ENCODE data around the gene ATL2.

DNA sequence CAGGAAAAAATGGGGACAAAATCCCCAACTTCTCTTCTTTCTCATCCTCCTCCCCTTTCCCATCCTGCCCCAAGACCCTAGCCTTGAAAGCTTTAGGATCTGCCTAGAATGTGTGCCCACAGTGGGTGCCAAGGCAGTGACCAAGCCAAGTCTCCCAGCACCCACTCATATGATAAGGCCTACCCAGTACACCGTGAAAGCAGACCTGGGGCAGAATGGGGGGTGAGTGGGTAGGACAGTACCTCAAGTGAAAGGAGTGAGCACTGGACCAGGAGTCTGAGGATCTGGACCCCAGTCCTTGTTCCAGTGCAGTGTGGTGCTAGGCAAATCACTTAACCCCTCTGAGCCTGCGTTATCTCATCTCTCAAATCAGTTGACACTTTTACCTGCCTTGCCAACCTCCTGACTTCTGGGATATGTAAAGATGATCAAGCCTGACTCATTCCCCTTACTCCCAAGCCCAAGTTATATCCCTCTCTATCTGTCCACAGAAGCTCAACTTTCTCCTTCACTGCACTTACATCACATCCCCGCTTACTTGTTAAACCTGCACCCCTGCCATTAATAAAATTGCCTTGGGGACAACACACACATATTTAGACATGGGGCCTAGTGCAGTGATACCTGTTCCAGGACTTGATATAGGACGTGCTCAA, 109.7 kb downstream of the ATL2 start:
- TF ChIP-seq, protein P1, sequence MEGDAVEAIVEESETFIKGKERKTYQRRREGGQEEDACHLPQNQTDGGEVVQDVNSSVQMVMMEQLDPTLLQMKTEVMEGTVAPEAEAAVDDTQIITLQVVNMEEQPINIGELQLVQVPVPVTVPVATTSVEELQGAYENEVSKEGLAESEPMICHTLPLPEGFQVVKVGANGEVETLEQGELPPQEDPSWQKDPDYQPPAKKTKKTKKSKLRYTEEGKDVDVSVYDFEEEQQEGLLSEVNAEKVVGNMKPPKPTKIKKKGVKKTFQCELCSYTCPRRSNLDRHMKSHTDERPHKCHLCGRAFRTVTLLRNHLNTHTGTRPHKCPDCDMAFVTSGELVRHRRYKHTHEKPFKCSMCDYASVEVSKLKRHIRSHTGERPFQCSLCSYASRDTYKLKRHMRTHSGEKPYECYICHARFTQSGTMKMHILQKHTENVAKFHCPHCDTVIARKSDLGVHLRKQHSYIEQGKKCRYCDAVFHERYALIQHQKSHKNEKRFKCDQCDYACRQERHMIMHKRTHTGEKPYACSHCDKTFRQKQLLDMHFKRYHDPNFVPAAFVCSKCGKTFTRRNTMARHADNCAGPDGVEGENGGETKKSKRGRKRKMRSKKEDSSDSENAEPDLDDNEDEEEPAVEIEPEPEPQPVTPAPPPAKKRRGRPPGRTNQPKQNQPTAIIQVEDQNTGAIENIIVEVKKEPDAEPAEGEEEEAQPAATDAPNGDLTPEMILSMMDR (conservative IDR thresholded peaks at IDR 0.05; ENCODE audit: low read length), result no peak
- no peak for TF ChIP-seq EZH2phosphoT487 (IDR thresholded peaks at IDR 0.05; ENCODE audit: borderline replicate concordance)
